ENCODE data around the gene KDM4B.

KDM4B gene

DNA sequence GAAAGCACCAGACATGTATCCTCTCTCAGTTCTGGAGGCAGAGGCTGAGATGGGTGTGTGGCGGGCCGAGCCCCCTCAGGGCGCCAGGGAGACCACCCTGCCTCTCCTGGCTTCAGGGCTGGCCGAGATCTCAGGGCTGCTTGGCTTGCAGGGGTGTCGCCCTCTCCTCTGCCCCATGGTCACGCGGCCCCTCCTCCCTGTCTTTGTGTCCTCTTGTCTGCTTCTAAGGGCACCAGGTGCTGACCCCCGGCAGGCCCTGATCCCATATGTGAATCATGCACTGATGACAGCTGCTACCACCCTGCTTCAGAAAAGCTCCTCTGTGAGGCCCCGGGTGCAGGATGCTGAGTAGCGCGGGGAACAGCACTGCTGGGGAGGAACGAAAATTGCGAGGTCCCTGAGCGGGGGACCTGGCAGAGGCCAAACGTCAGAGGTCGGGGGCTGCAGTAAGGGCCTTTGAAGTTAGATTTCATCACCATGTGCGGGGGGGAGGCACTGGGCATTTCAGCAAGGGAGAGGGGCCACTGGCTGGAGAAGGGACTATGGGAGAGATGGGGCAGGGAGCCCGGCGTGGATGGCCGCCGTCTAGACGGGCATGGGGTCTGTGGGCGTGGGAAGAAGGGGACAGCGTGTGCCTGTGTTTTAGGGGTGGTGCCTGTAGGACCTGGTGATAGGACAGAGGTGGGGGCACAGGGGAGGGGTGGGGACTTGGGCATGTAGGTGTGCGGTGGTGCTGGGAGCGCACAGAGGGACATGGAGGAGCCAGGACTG lies 125.2 kb downstream of the KDM4B start:
- DNase-seq, result no peak

- DNase-seq, result no peak
Observed at GRCh38 chr19:5094768-5095567, 126.1 kb downstream of the KDM4B start.

GRCh38 chr19:5095568-5095850 lies 126.6 kb downstream of the KDM4B start:
- no peak for DNase-seq

GRCh38 chr19:5096536-5096935 lies 127.6 kb downstream of the KDM4B start:
- no peak for DNase-seq

DNA sequence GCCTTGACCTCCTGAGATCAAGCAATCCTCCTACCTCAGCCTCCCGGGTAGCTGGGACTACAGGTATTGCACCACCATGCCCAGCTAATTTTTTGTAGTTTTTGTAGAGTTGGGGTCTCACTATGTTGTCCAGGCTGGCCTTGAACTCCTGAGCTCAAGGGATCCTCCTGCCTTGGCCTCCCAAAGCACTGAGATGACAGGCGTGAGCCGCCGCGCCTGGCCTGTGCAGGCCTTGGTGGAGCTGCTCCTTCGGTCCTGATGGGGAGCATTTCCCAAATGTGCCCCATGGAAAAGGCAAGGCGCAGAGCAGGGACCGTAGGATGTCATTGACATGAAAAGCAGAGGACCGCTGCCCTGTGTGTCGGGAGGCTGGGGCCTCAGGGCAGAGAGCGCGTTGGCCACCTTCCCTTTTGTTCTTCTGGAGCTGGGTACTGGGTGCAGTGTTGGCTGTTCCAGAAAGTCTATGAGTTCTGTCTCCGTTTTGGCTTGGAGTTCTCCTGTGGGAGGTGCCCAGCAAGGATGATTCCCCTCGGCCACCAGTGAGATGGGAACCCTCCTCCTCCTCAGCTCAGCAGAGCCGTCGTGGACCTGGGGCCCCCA lies 128.5 kb downstream of the KDM4B start:
- DNase-seq, result no peak

- no peak for DNase-seq
Observed at GRCh38 chr19:5097959-5098623, 129.2 kb downstream of the KDM4B start.

DNA sequence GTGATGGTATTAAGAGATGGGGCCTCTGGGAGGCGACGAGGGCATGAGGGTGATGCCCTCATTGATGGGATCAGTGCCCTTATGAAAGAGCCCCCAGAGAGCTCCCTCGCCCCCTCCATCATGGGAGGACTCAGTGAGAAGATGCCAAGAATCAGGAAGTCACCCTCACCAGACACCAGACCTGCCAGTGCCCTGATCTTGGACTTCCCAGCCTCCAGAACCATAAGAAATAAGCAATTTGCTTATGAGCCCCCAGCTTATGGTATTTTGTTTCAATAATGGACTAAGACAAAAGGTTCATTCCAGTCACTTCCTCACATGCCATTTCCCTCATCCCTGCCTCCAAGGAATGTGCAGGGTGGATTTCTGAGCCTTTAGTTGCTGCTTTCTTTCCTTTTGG lies 129.7 kb downstream of the KDM4B start:
- no peak for DNase-seq

GRCh38 chr19:5099701-5100221 lies 130.8 kb downstream of the KDM4B start:
- DNase-seq, result no peak

GRCh38 chr19:5101871-5102270 lies 133.0 kb downstream of the KDM4B start:
- no peak for DNase-seq

DNA sequence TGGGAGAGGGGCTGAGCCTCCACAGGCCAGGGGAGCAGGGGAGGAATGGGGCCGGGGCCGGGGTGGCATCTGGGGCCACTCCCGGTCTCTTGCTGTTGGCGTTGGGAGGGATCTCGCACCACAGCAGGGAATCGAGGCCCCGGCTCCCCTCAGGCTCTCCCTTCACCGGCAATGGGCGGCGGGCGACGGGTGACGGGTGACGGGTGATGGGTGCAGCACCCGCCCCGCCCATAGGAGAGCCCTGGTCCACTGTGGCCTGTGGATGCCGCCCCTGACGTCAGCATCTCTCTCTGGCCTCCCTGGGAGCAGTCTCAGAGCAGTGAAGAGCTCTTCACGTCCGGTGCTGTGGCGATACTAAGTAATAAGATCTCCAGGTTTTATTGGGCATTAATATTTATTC lies 133.6 kb downstream of the KDM4B start:
- no peak for DNase-seq

- no peak for DNase-seq
Observed at GRCh38 chr19:5103061-5103701, 134.3 kb downstream of the KDM4B start.

DNA sequence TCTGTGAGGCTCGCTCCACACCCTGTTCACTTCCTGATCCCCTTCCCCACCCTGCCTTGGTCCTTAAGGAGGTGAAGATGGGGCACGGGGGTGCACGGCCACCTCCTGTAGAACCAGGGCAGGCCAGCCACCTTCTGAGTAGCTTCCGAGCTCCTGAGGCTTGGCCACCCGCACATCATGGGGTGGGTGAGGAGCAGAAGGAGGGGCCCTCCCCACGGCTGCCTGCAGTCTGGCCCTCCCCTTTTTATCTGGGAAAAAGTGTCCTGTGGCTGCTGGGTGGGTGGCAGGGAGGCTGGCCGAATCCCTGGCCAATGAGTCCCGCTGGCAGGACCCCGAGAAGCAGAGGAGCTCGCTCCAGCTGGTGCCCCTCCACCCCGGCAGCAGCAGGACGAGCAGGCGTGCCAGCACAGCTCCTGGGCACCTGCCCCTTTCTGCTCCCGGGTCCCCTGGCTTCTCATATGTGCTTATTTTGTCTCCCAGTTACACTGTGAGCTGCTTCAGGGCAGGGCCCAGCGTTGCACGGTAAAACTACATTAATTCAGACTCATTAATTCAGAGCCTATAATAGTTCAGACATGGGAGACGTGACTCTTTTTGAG lies 135.0 kb downstream of the KDM4B start:
- DNase-seq, result no peak

DNA sequence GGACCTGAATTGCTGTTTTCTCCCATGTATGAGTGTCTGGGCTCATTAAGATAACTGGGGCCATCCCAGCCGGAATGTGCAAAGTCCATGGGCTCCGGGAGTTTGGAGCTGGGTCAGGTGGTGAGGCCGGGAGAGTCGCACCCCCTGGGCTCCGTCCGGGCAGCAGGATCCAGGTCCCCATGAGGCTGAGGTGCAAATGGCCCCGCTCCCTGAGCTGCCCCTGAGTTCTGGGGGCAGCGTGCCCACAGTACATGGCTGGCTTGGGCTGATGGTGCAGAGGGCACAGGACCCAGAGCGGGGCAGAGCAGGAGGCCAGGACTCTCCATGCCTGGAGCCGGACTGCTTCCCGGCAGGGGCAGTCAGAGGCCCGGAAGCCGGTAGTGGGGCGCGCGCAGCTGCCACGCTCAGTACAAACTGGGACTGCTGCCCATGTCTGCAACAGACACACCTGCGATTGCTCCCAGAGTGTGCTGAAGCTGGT lies 136.0 kb downstream of the KDM4B start:
- no peak for DNase-seq

DNA sequence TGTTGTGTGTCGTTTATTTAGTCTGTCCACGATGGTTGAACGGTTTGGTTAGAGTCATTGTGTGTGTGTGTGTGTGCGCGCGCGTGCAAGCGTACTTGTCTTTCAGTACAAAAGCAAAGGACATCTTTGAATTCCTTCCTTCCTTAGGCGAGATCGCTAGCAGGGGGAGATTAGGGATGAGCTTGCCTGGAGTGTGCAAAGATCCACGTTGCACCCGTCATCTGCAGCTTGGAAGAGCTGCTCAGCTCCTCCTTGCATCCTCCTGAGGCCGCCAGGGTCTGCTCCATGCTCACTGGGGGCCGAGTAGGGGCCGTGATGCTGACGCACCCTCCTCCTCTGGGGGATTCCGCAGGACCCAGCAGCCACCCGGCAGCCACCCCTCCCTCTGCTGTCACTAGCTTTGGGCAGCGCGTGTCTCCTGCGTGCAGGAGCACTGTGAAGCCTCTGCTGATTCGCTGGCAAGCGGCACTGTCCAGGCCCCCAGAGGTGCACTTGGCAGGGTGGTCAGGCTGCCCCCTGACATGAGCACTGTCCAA lies 137.3 kb downstream of the KDM4B start:
- no peak for DNase-seq

- DNase-seq, result no peak
Observed at GRCh38 chr19:5106971-5107370, 138.1 kb downstream of the KDM4B start.

- no peak for DNase-seq
Observed at GRCh38 chr19:5107432-5108122, 138.7 kb downstream of the KDM4B start.

DNA sequence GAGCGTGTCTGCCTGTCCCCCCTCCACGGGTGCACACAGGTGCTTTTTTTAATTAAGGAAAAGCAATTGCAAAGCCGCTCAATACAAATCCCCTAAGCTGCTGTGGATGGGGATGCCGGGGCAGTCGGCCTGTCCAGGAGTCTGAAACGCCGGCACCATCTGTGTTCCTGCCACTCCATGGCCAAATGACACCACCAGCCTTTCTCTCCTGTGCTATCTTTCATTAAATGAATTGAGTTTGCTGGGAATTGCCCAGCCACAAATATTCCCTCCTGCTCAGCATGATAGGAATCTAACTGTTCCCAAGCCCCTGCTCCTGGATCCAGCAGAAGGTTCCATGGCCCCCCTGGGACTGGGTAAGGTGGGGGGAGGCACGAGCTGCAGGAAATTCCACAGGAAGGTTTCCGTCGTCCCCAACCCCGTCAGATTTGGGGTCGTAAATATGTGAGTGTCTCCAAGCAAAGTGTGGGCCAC lies 139.2 kb downstream of the KDM4B start:
- DNase-seq, result no peak

DNA sequence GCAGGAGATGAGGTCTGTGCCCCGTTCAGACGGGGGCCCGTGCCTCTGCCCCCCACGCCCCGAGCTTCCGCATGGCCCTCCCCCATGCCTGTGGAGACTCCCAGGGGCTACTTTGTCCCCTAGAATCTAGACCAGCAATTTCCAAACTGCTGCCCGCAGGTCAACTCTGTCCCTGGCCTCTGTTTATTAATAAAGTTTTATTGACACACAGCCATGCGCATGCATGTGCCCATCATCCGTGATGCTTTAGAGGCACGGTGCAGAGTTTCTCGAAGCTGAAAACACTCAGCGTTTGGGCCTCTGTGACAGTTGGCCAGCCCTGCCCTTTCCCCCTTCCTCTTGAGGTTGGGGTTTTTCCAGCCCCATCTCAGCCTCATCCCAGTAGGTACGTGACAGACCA lies 140.0 kb downstream of the KDM4B start:
- DNase-seq, result no peak

DNA sequence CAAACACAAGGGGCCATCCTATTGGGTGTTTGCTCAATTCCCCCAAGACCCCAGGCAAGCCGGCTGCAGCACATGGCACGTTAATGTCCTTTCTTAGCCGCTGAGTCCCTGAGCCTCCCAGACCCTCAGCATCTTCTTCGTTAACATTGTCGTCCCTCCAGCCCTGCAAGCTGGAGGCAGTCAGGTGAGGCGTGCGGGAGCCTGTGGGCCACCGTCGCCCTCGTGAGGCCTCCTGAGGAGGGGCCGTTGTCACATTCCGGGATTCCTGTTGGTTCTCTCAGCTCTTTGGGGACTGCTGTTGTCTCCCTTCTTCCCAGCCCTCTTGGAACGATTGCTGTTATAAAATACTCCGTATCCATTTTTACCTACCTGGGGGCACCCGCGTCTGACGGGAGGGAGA lies 140.6 kb downstream of the KDM4B start:
- DNase-seq, result no peak

DNA sequence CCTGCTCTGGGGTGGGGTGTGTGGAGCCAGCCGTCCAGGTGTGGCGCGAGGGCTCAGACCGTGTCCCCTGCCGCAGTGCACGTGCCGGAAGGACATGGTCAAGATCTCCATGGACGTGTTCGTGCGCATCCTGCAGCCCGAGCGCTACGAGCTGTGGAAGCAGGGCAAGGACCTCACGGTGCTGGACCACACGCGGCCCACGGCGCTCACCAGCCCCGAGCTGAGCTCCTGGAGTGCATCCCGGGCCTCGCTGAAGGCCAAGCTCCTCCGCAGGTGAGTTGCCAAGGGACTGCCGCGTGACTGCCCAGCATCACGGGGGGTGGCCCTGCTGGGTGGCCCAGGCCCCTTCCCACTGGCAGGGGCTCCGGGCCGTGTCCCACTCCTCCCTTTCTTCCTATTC lies 141.6 kb downstream of the KDM4B start:
- no peak for DNase-seq

GRCh38 chr19:5111051-5111450 lies 142.1 kb downstream of the KDM4B start:
- DNase-seq, result no peak
